ENCODE data around the gene TERT. TPM values are rescaled to one million over a fixed set of nuclear protein-coding genes. Genes with fewer than 3 reads are reported as not detected.

The TERT gene
- total RNA-seq, 2 donors from 2014 or later, result 7.1 to 9.8 TPM

DNA sequence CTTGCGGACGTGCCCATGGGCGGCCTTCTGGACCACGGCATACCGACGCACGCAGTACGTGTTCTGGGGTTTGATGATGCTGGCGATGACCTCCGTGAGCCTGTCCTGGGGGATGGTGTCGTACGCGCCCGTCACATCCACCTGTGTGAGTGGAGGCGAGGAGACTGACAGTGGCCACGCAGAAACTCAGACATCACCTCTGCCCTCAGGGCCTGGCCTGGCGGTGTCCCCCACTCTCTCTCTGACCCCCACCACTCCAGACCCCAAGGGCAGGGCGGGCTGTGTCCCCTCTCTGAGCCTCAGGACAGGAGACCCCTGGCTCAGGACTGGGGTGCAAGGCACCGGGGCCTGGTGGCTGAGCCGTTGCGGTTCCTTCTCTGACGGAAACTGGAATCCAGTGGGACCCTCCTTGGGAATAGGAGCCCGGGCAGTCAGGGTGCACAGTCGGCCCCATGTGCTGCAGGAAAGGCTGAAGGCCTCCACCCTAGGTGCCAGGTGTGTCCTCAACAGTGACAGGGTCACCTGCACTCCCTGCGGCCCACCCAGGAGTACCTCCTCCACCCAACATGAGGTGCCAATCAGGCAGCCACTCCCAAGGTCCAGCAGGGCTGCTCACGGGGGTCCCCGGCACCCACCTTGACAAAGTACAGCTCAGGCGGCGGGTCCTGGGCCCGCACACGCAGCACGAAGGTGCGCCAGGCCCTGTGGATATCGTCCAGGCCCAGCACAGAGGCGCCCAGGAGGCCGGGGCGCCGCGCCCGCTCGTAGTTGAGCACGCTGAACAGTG is 16.0 kb downstream of the TERT start:
- Histone ChIP-seq H3K9ac (ENCODE audit: extremely low read depth, low read length, poor library complexity, severe bottlenecking) (no peak overlapping the region), H3K27ac (ENCODE audit: low read depth, low read length) (no peak overlapping the region), H3K27me3 (ENCODE audit: control insufficient read depth, insufficient read depth, low read length, poor library complexity, severe bottlenecking) (no peaks in the 10 kb centered on the region), H3K9me3 (ENCODE audit: control insufficient read depth, low read length) (no peaks in the 10 kb centered on the region), H3K4me3 (ENCODE audit: low read length) (no peak overlapping the region), H3K36me3 (ENCODE audit: control insufficient read depth, insufficient read depth, low read length) (no peaks in the 10 kb centered on the region), H3K4me1 (ENCODE audit: control insufficient read depth, insufficient read depth, low read length) (no peaks in the 10 kb centered on the region)
- no peaks in the 10 kb centered on the region for H3K9me3 Mint-ChIP-seq
- no peak overlapping the region for H3K4me3 Mint-ChIP-seq
- WGBS, 2 experiments (ENCODE audit: insufficient coverage in 1 of 2, insufficient read length in 1 of 2), result 95% methylated on average over 33 to 42 of the region's 42 CpGs
- no peak overlapping the region for H3K27ac Mint-ChIP-seq
- H3K27me3 Mint-ChIP-seq (ENCODE audit: insufficient read depth), result no peaks in the 10 kb centered on the region
- TF ChIP-seq, protein P1, sequence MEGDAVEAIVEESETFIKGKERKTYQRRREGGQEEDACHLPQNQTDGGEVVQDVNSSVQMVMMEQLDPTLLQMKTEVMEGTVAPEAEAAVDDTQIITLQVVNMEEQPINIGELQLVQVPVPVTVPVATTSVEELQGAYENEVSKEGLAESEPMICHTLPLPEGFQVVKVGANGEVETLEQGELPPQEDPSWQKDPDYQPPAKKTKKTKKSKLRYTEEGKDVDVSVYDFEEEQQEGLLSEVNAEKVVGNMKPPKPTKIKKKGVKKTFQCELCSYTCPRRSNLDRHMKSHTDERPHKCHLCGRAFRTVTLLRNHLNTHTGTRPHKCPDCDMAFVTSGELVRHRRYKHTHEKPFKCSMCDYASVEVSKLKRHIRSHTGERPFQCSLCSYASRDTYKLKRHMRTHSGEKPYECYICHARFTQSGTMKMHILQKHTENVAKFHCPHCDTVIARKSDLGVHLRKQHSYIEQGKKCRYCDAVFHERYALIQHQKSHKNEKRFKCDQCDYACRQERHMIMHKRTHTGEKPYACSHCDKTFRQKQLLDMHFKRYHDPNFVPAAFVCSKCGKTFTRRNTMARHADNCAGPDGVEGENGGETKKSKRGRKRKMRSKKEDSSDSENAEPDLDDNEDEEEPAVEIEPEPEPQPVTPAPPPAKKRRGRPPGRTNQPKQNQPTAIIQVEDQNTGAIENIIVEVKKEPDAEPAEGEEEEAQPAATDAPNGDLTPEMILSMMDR (conservative IDR thresholded peaks at IDR 0.05), result no peak
- H3K4me1 Mint-ChIP-seq, result no peaks in the 10 kb centered on the region
- DNase-seq, result no peak
- H3K36me3 Mint-ChIP-seq (ENCODE audit: low read depth), result peaks cover 9% of the 10 kb centered on the region

DNA sequence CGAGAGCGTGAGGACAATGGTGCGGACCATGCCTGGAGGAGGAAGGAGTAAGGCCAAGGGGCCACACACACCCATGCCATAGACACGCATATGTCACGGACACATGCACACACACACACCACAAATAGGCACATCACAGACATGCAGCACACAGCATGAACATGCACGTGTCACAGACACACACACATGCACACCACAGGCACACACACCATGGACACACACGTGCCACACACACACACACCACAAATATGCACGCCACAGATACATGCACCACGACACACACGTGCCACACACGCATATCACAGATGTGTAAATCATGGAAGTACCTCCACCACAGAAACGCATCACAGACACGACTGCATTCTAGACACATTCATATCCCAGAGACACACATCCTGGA is 16.7 kb downstream of the TERT start:
- H3K27ac ChIP-seq (ENCODE audit: low read depth, low read length), result no peak overlapping the region
- H3K9me3 ChIP-seq (ENCODE audit: control insufficient read depth, low read length), result no peaks in the 10 kb centered on the region
- Mint-ChIP-seq H3K9me3 (no peaks in the 10 kb centered on the region), H3K27me3 (ENCODE audit: insufficient read depth) (no peaks in the 10 kb centered on the region), H3K4me1 (no peaks in the 10 kb centered on the region), H3K36me3 (ENCODE audit: low read depth) (peaks cover 9% of the 10 kb centered on the region), H3K4me3 (no peak overlapping the region), H3K27ac (no peak overlapping the region)
- H3K9ac ChIP-seq (ENCODE audit: extremely low read depth, low read length, poor library complexity, severe bottlenecking), result no peak overlapping the region
- DNase-seq, result no peak
- TF ChIP-seq, protein P1 (conservative IDR thresholded peaks at IDR 0.05), result no peak
- H3K4me1 ChIP-seq (ENCODE audit: control insufficient read depth, insufficient read depth, low read length), result no peaks in the 10 kb centered on the region
- H3K36me3 ChIP-seq (ENCODE audit: control insufficient read depth, insufficient read depth, low read length), result no peaks in the 10 kb centered on the region
- H3K4me3 ChIP-seq (ENCODE audit: low read length), result no peak overlapping the region
- WGBS, 2 experiments (ENCODE audit: insufficient coverage in 1 of 2, insufficient read length in 1 of 2), result 89 to 91% methylated on average over 7 to 13 of the region's 13 CpGs
- no peaks in the 10 kb centered on the region for H3K27me3 ChIP-seq (ENCODE audit: control insufficient read depth, insufficient read depth, low read length, poor library complexity, severe bottlenecking)

DNA sequence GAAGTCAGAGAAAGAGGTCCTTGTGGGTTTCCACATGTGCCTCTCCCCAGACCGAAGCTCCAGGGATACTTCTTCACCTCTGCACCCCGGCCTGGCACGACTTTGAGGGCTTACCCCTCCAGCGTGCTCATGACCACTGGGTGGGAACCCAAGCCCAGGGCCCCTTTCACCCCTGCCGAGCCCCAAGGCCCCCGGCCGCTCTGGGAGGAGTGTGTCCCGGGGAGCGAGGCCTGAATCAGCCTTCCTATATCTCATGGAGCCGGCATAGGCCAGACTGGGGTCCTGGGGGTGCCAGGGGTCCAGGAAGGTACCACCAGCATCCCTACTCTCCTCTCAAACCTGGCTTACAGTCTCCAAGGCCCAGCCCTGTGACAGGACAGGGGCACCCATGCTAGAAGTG is 17.1 kb downstream of the TERT start:
- Histone ChIP-seq H3K9me3 (ENCODE audit: control insufficient read depth, low read length) (no peaks in the 10 kb centered on the region), H3K9ac (ENCODE audit: extremely low read depth, low read length, poor library complexity, severe bottlenecking) (no peak overlapping the region), H3K27me3 (ENCODE audit: control insufficient read depth, insufficient read depth, low read length, poor library complexity, severe bottlenecking) (no peaks in the 10 kb centered on the region), H3K4me1 (ENCODE audit: control insufficient read depth, insufficient read depth, low read length) (no peaks in the 10 kb centered on the region), H3K36me3 (ENCODE audit: control insufficient read depth, insufficient read depth, low read length) (no peaks in the 10 kb centered on the region), H3K27ac (ENCODE audit: low read depth, low read length) (no peak overlapping the region), H3K4me3 (ENCODE audit: low read length) (no peak overlapping the region)
- no peaks in the 10 kb centered on the region for H3K4me1 Mint-ChIP-seq
- TF ChIP-seq, protein P1 (conservative IDR thresholded peaks at IDR 0.05), result no peak
- WGBS, 2 experiments (ENCODE audit: insufficient coverage in 1 of 2, insufficient read length in 1 of 2), result 92 to 100% methylated on average over 4 to 10 of the region's 10 CpGs
- H3K27ac Mint-ChIP-seq, result no peak overlapping the region
- H3K4me3 Mint-ChIP-seq, result no peak overlapping the region
- peaks cover 9% of the 10 kb centered on the region for H3K36me3 Mint-ChIP-seq (ENCODE audit: low read depth)
- H3K27me3 Mint-ChIP-seq (ENCODE audit: insufficient read depth), result no peaks in the 10 kb centered on the region
- no peak for DNase-seq
- no peaks in the 10 kb centered on the region for H3K9me3 Mint-ChIP-seq
